Panc1 (cell line): ENCODE data around the gene SEBOX. TPM values are rescaled to one million over a fixed set of nuclear protein-coding genes. Genes with fewer than 3 reads are reported as not detected.

Experiments
- ATAC-seq: fragments of 200-7000 bp; cut with Tn5 transposase; 2 replicates; pipeline ENCODE4 v1.9.1; 2020; ENCODE audit warnings: mild to moderate bottlenecking, moderate library complexity
- BruUV-seq: library from RNA; stranded (reverse); fragments of 400-500 nt; replicated peaks from 2 replicates; lab custom pipeline; 2021; lab: Mats Ljungman, UMichigan
- CTCF ChIA-PET: fragments of 300-600 bp; sonication (Branson Sonifier 250); formaldehyde crosslinking; loops from one replicate; lab custom pipeline; 2022; ENCODE audit warnings: antibody characterized with exemption; lab: Charles Lee
- POLR2A ChIA-PET: fragments of 300-600 bp; sonication (Branson Sonifier 250); formaldehyde crosslinking; loops from one replicate; lab custom pipeline; 2022; ENCODE audit warnings: antibody characterized with exemption; lab: Charles Lee
- DNase-seq: peaks from one replicate; pipeline ENCODE4 v3.0.0-alpha.2; 2010; ENCODE audit warnings: low read depth, low spot score
- H3K27ac ChIP-seq: 2 replicates; pipeline ENCODE4 v1.5.1; 2011; ENCODE audit warnings: mild to moderate bottlenecking, low read length, inconsistent platforms
- H3K27me3 ChIP-seq: fragments of 200-500 bp; sonication (Bioruptor generic); 2 replicates; pipeline ENCODE4 v1.6.0; 2014; ENCODE audit warnings: low read length, inconsistent platforms; ENCODE audit not compliant: control insufficient read depth, insufficient read depth
- H3K36me3 ChIP-seq: fragments of 200-500 bp; sonication (Bioruptor generic); 2 replicates; pipeline ENCODE4 v1.5.1; 2014; ENCODE audit warnings: inconsistent platforms, mild to moderate bottlenecking, low read length, moderate library complexity; ENCODE audit not compliant: control insufficient read depth, insufficient read depth
- H3K4me1 ChIP-seq: 2 replicates; pipeline ENCODE4 v1.5.1; 2011; ENCODE audit warnings: inconsistent platforms, mild to moderate bottlenecking, low read length, moderate library complexity; ENCODE audit not compliant: control insufficient read depth, insufficient read depth
- H3K4me3 ChIP-seq, 2 experiments: 2 replicates each; pipeline ENCODE4 v1.5.1; 2011 to 2012; ENCODE audit warnings: low read depth in 2 of 2, low read length in 2 of 2, mild to moderate bottlenecking in 2 of 2, inconsistent platforms in 1 of 2, moderate library complexity in 1 of 2
- H3K9me3 ChIP-seq: fragments of 200-500 bp; sonication (Bioruptor generic); 2 replicates; pipeline ENCODE4 v1.5.1; 2014; ENCODE audit warnings: low read depth, mild to moderate bottlenecking, inconsistent platforms, low read length, moderate library complexity; ENCODE audit not compliant: control insufficient read depth, insufficient read depth
- CTCF ChIP-seq: fragments of 450-650 bp; IDR thresholded peaks from 2 replicates; pipeline ENCODE4 v1.5.1; 2017; ENCODE audit warnings: mild to moderate bottlenecking
- POLR2AphosphoS5 ChIP-seq: IDR thresholded peaks from 2 replicates; pipeline ENCODE4 v1.6.1; 2012; ENCODE audit warnings: mild to moderate bottlenecking, low read depth, low read length, moderate library complexity
- REST ChIP-seq, 2 experiments: IDR thresholded peaks; 2 replicates each; pipeline ENCODE4 v1.6.1; 2011 to 2012; ENCODE audit warnings: low read depth in 2 of 2, control low read depth in 1 of 2, low read length in 1 of 2, mild to moderate bottlenecking in 1 of 2, moderate library complexity in 1 of 2; ENCODE audit not compliant: insufficient read depth in 1 of 2
- SIN3A ChIP-seq: IDR thresholded peaks from 2 replicates; pipeline ENCODE4 v1.6.1; 2012; ENCODE audit warnings: low read depth, mild to moderate bottlenecking, low read length, moderate library complexity, borderline replicate concordance; ENCODE audit not compliant: insufficient read depth
- TCF7L2 ChIP-seq: IDR thresholded peaks from 2 replicates; pipeline ENCODE4 v1.6.1; 2011; ENCODE audit warnings: mild to moderate bottlenecking, low read depth, low read length, inconsistent platforms
- in situ Hi-C: cut with HindIII; loops from 2 replicates; pipeline ENCODE4 v1.10.0; 2016; ENCODE audit warnings: low sequenced_read_pairs, low pct_unique_long_range_greater_than_20kb
- intact Hi-C: fragments of 100-400 bp; cut with micrococcal nuclease; formaldehyde crosslinking; loops from one replicate; pipeline ENCODE4 v1.10.0; 2022; ENCODE audit not compliant: unreplicated experiment
- total RNA-seq: library from RNA; stranded (reverse); gene quantifications from one replicate; pipeline ENCODE4 v1.2.1, GENCODE V29; 2021; ENCODE audit not compliant: unreplicated experiment

Gene SEBOX
- total RNA-seq, 1 experiment from 2014 or later = not detected

GRCh38 chr17:28317099-28317965, 47.7 kb downstream of the SEBOX start:
- no TSS peak for BruUV-seq
- in situ Hi-C loops (no loop called here), intact Hi-C loops (no loop called here)
- CTCF ChIA-PET = no interaction called here
- TF ChIP-seq CTCF (no peak), SIN3A (no peak), TCF7L2 (no peak), REST (IDR thresholded peaks at IDR 0.05; ENCODE audit: insufficient read depth in 1 of 2, low read depth in 2 of 2, low read length in 1 of 2) (no peak), POLR2AphosphoS5 (no peak)
- no peaks in the 10 kb centered on the region for H3K36me3 ChIP-seq
- no peak for DNase-seq
- H3K27me3 ChIP-seq = no peaks in the 10 kb centered on the region
- peak overlapping the region; percentile 82 for H3K27ac ChIP-seq
- peaks cover 23% of the 10 kb centered on the region for H3K4me1 ChIP-seq
- POLR2A ChIA-PET = interaction anchor here (1.0 kb wide), 1 partner anchor 18 kb away, joined by 3 read pairs; the partner anchor contains the start of gene TNFAIP1
- H3K4me3 ChIP-seq = no peak overlapping the region; a peak in 1 of 4 replicates
- H3K9me3 ChIP-seq = no peaks in the 10 kb centered on the region
- no peak for ATAC-seq

- POLR2A ChIA-PET = no interaction called here
- no TSS peak for BruUV-seq
- no peak for DNase-seq
- Histone ChIP-seq H3K36me3 (no peaks in the 10 kb centered on the region), H3K27ac (no peak overlapping the region), H3K27me3 (no peaks in the 10 kb centered on the region), H3K4me1 (peaks cover 18% of the 10 kb centered on the region), H3K4me3 (no peak overlapping the region), H3K9me3 (no peaks in the 10 kb centered on the region)
- CTCF ChIA-PET = no interaction called here
- no peak for ATAC-seq
- TF ChIP-seq POLR2AphosphoS5 (no peak), REST (IDR thresholded peaks at IDR 0.05; ENCODE audit: insufficient read depth in 1 of 2, low read depth in 2 of 2, low read length in 1 of 2) (no peak), SIN3A (no peak), CTCF (no peak), TCF7L2 (no peak)
- in situ Hi-C loops (no loop called here), intact Hi-C loops (no loop called here)
These were observed 48.9 kb downstream of the SEBOX start for GRCh38 chr17:28315846-28316705.
